ENCODE measurements around the gene DYNC1H1.

The DYNC1H1 gene

GRCh38 chr14:101945171-101945570 is 19.2 kb upstream of the DYNC1H1 start:
- DNase-seq: no peak

DNA sequence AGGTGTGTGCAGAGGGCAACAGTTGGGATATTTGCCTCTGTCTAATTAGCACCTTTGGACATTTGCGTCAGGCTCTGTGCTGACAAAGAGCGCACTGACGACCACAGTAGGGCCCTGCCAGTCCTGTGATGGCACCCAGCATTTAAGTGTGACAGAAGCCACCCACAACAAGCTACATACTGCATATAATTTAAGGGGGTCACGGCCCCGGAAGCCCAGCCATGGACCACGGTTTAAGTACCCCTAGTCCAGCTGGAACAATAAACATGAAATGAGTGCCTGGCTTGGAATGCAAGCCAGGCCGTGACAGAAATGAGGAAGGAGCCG is 16.8 kb upstream of the DYNC1H1 start:
- no peak for DNase-seq

GRCh38 chr14:101947904-101948665 is 16.3 kb upstream of the DYNC1H1 start:
- peak; percentile 100 for DNase-seq

DNA sequence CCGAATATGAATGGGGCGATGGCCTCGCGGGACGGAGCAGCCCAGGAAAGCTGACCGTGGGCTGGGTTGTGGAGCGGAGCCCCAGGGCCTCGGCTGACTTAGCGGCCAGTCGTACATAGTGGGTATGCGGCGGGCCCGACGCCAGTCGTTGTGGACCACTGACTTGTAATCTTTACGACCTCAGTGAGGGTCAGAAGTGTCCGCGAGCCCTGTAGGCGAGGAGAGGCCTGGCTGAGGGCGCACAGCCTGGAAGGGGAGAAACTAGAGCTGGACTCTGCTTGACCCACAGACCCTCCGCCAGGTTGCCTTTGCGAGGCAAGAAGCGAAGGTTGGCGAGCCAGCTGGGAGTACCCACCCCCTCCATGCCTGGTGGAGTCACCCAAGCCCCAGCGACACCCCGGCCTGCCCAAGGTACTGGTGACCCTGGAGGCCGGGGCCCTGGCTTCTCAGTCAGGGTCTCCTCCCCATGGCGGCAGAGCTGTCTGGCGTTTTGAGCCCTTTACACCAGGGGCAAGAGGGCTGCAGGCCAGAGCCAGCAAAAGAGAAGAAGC is 15.6 kb upstream of the DYNC1H1 start:
- no peak for DNase-seq

- no peak for DNase-seq
Observed at GRCh38 chr14:101950100-101950499, 14.3 kb upstream of the DYNC1H1 start.

GRCh38 chr14:101950516-101951215 is 13.7 kb upstream of the DYNC1H1 start:
- DNase-seq: no peak

DNA sequence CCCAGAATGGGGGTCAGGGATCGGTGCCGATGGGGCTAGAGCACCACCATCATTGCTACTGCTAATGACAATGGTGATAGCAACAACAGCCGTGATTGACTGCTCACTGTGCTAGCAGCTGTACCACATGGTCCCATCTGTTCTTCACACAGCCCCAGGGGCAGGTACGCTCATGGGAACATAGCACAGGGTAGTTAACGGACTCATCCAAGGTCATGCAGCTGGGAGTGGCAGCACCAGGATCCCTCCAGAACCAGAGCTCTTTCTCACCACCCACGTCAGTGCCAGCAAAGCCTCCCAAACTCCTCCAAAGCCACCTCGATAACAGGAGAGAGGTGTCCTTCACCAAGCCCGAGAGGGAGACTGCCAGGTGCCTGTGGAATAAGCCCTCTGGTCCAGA is 11.2 kb upstream of the DYNC1H1 start:
- no peak for DNase-seq

DNA sequence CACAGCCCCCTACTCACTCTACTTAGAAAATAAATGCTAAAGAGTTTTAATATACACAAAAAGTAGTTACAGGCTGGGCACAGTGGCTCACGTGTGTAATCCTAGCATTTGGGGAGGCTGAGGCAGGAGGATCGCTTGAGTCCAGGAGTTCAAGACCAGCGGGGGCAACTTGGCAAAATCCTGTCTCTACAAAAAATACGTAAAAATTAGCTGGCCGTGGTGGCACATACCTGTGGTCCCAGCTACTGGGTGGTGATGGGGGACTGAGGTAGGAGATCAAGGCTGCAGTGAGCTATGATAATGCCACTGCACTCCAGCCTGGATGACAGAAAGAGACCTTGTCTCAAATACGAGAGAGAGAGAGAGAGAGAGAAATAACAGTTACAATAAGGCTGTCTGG is 9.9 kb upstream of the DYNC1H1 start:
- no peak for DNase-seq

DNA sequence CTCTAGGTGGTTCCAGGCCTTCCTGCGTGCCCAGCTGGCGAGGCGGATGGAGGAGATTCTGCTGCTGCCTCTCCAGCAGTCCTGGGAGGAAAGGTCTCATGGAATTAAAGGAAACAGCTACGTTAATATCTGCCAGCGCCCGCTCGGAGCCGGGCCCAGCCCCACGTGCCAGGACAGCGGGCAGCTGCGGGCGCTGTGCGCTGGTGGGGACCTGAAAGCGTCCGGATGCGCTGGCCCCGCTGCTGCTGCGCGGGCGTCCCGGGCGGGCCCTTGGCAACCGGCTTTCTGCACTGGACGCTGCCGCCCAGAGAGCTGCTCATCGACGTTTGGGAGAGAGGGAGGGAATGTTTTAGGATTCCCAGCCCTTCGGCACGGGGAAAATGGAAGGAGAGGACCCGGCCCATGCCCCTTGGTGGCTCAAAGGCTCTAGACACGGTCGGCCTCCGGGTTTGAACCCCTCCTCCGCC is 8.6 kb upstream of the DYNC1H1 start:
- no peak for DNase-seq

- no peak for DNase-seq
Observed at GRCh38 chr14:101956179-101956885, 8.0 kb upstream of the DYNC1H1 start.

GRCh38 chr14:101957406-101958234 is 6.8 kb upstream of the DYNC1H1 start:
- no peak for DNase-seq

GRCh38 chr14:101958418-101959180 is 5.8 kb upstream of the DYNC1H1 start:
- DNase-seq: no peak

- DNase-seq: no peak
Observed at GRCh38 chr14:101959277-101959676, 5.1 kb upstream of the DYNC1H1 start.

DNA sequence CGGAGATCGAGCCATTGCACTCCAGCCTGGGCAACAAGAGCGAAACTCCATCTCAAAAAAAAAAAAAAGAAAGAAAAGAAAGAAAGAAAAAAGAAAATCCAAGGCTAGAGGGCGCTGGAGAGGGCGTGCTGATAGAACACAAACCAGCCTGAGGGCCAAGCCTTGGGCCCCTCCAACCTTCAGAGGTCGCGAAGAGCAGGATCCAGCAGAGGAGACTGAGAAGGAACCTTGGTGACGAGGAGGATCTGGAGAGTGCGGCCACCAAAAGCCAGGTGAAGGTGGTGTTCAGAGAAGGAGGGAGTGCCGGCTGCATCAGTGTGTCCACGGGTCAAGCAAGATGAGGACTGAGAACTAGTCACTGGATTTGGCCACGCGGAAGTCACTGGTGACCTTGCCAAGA is 4.1 kb upstream of the DYNC1H1 start:
- peak; percentile 53 for DNase-seq

DNA sequence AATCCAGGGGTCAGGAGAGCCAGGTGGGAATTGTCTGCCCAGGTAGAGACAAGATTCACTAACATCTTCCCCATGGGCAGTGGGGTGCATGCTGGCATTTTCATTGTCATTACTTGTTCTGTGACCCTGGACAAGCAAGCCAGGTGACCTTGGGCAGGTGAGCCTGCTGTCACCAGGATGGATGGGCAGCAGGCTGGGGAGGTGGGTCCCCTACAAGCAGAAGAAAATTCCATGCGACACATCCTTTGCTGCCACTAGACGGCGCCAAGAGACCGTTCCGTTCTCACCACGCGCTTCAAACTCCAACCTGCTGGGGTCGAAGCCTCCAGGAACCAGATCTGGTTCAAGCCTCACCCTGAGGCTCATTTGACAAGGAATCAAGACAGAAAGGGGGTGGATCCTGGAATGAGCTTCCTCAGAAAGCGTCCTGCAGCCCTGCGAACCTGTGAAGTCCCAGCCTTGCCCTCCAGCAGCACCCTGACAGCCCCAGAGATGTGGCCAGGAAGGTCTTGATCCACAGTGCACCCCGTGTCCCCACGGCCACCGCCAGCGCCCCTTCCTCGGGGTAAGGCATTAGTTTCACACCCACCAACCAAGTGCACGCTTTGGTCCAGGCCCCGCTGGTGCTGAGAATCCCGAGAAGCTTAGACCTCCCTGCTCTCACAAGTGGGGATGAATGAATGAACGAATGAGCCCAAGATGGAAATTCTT is 3.2 kb upstream of the DYNC1H1 start:
- peak; percentile 85 for DNase-seq

- no peak for DNase-seq
Observed at GRCh38 chr14:101961746-101962502, 2.4 kb upstream of the DYNC1H1 start.

DNA sequence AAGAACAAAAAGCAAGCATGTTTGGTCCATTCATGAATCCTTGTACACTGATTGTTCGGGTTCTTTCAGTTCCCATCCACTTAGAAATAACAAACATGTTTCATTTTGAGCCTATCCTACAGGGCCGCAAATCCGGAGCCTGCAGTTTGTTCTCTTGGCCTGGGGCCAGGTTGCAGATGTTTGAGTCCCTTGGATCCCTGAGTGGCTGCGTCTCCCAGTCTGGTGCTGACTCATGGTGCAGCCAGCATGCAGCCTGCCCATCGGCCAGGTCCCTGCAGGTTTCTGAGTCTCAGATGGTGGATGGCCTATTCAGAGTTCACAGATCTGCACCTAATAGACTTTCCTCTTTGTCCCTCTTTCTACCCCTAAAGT is 1.9 kb upstream of the DYNC1H1 start:
- DNase-seq: no peak

GRCh38 chr14:101963052-101963451 is 1.3 kb upstream of the DYNC1H1 start:
- no peak for DNase-seq

DNA sequence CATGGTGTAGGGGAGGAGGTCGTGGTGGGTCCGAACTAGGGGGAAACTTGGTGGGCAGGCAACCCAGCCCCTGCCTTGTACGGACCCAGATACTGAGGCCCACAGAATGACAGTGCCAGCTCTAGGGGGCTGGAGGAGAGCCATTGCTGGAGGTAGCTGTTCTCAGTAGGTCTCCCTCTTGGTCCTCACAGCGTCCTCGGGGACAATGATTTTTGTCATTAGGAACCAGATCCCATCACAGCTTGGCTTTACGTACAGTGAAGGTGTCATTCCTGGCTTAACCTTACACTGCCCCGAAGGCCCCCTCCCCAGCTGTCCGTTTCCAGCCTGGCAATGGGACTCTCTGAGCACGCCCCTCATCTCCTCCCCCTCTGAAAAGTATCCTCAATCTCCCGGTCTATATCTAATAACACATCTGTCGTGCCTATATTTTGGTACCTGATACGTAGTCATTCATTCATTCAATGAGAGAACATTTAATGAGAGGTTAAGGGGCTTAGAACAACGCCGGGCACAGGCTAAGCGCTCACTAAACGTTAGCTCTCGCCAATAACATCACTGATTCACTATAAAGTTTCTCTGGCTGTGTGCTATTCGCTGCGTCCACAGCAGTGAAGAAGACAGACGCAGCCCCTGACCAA is 597 bp upstream of the DYNC1H1 start:
- DNase-seq: no peak

DNA sequence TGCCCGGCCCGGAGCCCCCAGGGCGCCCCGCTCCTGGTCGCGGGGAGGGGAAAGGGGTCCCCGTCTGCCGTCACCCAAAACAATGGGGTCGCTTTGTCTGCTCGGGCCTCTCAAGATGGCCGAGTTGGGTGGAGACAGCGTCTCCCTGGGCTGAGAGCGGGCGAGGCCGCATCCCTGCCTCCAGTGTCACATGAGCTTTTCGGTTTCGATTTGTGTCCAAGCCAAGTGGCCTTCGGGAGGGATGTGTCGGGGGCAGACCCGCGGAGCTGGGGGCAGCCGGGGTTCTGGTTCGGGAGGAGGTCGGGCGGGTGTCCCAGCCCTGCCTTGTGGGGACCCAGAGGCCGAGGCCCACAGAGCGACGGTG is 790 bp downstream of the DYNC1H1 start:
- peak; percentile 74 for DNase-seq

Measured in CD4-positive, alpha-beta T cell treated with Interleukin-17A for 1 hour (primary cell).